RWPE2 (cell line): Measurements from ENCODE around the gene MSH3.

Source experiments
- ATAC-seq: fragments of 200-7000 bp; cut with Tn5 transposase; 3 replicates; pipeline ENCODE4 v1.9.1; 2021; ENCODE audit warnings: low read depth
- DNase-seq: peaks from one replicate; pipeline ENCODE4 v3.0.0-alpha.2; 2020; ENCODE audit warnings: low spot score
- H3K27ac ChIP-seq: fragments of 450-650 bp; 2 replicates; pipeline ENCODE4 v1.5.1; 2017; ENCODE audit warnings: mild to moderate bottlenecking; ENCODE audit not compliant: poor library complexity, severe bottlenecking
- H3K27me3 ChIP-seq: fragments of 250-450 bp; sonication (Bioruptor Pico); 2 replicates; pipeline ENCODE4 v1.5.1; 2021; ENCODE audit warnings: mild to moderate bottlenecking, moderate library complexity; ENCODE audit not compliant: insufficient read depth, poor library complexity, severe bottlenecking
- H3K36me3 ChIP-seq: fragments of 250-450 bp; sonication (Bioruptor Pico); 2 replicates; pipeline ENCODE4 v1.5.1; 2020; ENCODE audit warnings: low read depth, mild to moderate bottlenecking, moderate library complexity
- H3K4me1 ChIP-seq: fragments of 250-450 bp; sonication (Bioruptor Pico); 2 replicates; pipeline ENCODE4 v1.5.1; 2021; ENCODE audit warnings: mild to moderate bottlenecking, moderate library complexity; ENCODE audit not compliant: insufficient read depth, poor library complexity, severe bottlenecking
- H3K4me3 ChIP-seq: fragments of 250-450 bp; sonication (Bioruptor Pico); 2 replicates; pipeline ENCODE4 v1.5.1; 2021; ENCODE audit warnings: mild to moderate bottlenecking, moderate library complexity; ENCODE audit not compliant: severe bottlenecking
- H3K9me3 ChIP-seq: fragments of 250-450 bp; sonication (Bioruptor Pico); 2 replicates; pipeline ENCODE4 v1.5.1; 2021; ENCODE audit warnings: mild to moderate bottlenecking, moderate library complexity; ENCODE audit not compliant: severe bottlenecking
- CTCF ChIP-seq: fragments of 450-650 bp; IDR thresholded peaks from one replicate; pipeline ENCODE4 v1.5.1; 2017; ENCODE audit warnings: mild to moderate bottlenecking, moderate library complexity; ENCODE audit not compliant: poor library complexity, severe bottlenecking

MSH3 gene

GRCh38 chr5:80852331-80853245, 198.1 kb downstream of the MSH3 start:
- no peak for TF ChIP-seq CTCF
- H3K4me3 ChIP-seq: no peak overlapping the region
- peaks cover 7% of the 10 kb centered on the region for H3K9me3 ChIP-seq
- no peaks in the 10 kb centered on the region for H3K27me3 ChIP-seq
- no peak overlapping the region for H3K27ac ChIP-seq
- no peaks in the 10 kb centered on the region for H3K4me1 ChIP-seq
- H3K36me3 ChIP-seq: peaks cover 7% of the 10 kb centered on the region
- DNase-seq: no peak
- ATAC-seq: no peak

- ATAC-seq (no peak), DNase-seq (no peak)
- no peaks in the 10 kb centered on the region for H3K4me1 ChIP-seq
- no peak for TF ChIP-seq CTCF
- H3K27me3 ChIP-seq: no peaks in the 10 kb centered on the region
- H3K4me3 ChIP-seq: no peak overlapping the region
- peaks cover 7% of the 10 kb centered on the region for H3K36me3 ChIP-seq
- no peak overlapping the region for H3K27ac ChIP-seq
- peaks cover 5% of the 10 kb centered on the region for H3K9me3 ChIP-seq
Measured at GRCh38 chr5:80853413-80853812, 199.0 kb downstream of the MSH3 start.

GRCh38 chr5:80854583-80854982, 200.1 kb downstream of the MSH3 start:
- Histone ChIP-seq H3K27me3 (no peaks in the 10 kb centered on the region), H3K9me3 (no peaks in the 10 kb centered on the region), H3K4me3 (no peak overlapping the region), H3K4me1 (no peaks in the 10 kb centered on the region), H3K36me3 (peaks cover 7% of the 10 kb centered on the region), H3K27ac (no peak overlapping the region)
- DNase-seq (no peak), ATAC-seq (no peak)
- no peak for TF ChIP-seq CTCF

GRCh38 chr5:80860924-80861613, 206.6 kb downstream of the MSH3 start:
- Histone ChIP-seq H3K27me3 (no peaks in the 10 kb centered on the region), H3K4me1 (no peaks in the 10 kb centered on the region), H3K9me3 (no peaks in the 10 kb centered on the region), H3K36me3 (no peaks in the 10 kb centered on the region), H3K27ac (no peak overlapping the region), H3K4me3 (no peak overlapping the region)
- no peak for TF ChIP-seq CTCF
- no peak for ATAC-seq
- DNase-seq: no peak
